IMR-90 (cell line): ENCODE measurements around the gene SET. TPM values are rescaled to one million over a fixed set of nuclear protein-coding genes. Genes with fewer than 3 reads are reported as not detected.

Experiments used
- ATAC-seq: fragments of 200-7000 bp; cut with Tn5 transposase; 2 replicates; pipeline ENCODE4 v1.9.1; 2020; ENCODE audit warnings: low read depth, mild to moderate bottlenecking, moderate library complexity
- BruUV-seq: library from RNA; stranded (reverse); fragments of 400-500 nt; replicated peaks from 2 replicates; lab custom pipeline; 2021; lab: Mats Ljungman, UMichigan
- CTCF ChIA-PET: fragments of 300-600 bp; formaldehyde crosslinking; extraction: SDS; loops from one replicate; lab custom pipeline; 2021; ENCODE audit warnings: antibody characterized with exemption; lab: Yijun Ruan, JAX
- POLR2A ChIA-PET: fragments of 300-600 bp; sonication (Branson Sonifier 250); formaldehyde crosslinking; loops from one replicate; lab custom pipeline; 2022; ENCODE audit warnings: antibody characterized with exemption; ENCODE audit not compliant: unreplicated experiment; lab: Charles Lee
- DNase-seq: peaks from one replicate; pipeline ENCODE4 v3.0.0; 2013
- H2AFZ ChIP-seq: replicated peaks from 2 replicates; pipeline ENCODE3; 2013; ENCODE audit warnings: low read length, mild to moderate bottlenecking; ENCODE audit not compliant: poor library complexity
- H2AK5ac ChIP-seq: 2 replicates; pipeline ENCODE4 v1.6.1; 2013; ENCODE audit warnings: low read depth, low read length, inconsistent platforms
- H2AK9ac ChIP-seq: replicated peaks from 2 replicates; pipeline ENCODE3; 2013; ENCODE audit warnings: mild to moderate bottlenecking, low read depth, low read length, moderate library complexity; ENCODE audit not compliant: poor library complexity
- H2BK120ac ChIP-seq: 2 replicates; pipeline ENCODE4 v1.6.1; 2013; ENCODE audit warnings: low read depth, low read length, inconsistent platforms
- H2BK15ac ChIP-seq: 3 replicates; pipeline ENCODE4 v1.6.1; 2013; ENCODE audit warnings: low read depth, low read length, inconsistent platforms
- H2BK20ac ChIP-seq: 2 replicates; pipeline ENCODE4 v1.6.1; 2013; ENCODE audit warnings: low read depth, mild to moderate bottlenecking, inconsistent platforms, low read length, moderate library complexity
- H2BK5ac ChIP-seq: 2 replicates; pipeline ENCODE4 v1.6.1; 2013; ENCODE audit warnings: mild to moderate bottlenecking, low read depth, low read length, inconsistent platforms; ENCODE audit not compliant: poor library complexity, severe bottlenecking
- H3K14ac ChIP-seq: replicated peaks from 2 replicates; pipeline ENCODE4 v1.6.1; 2013; ENCODE audit warnings: low read depth, low read length, inconsistent platforms
- H3K18ac ChIP-seq: 2 replicates; pipeline ENCODE4 v1.6.1; 2013; ENCODE audit warnings: low read depth, low read length, control low read depth
- H3K23ac ChIP-seq: 2 replicates; pipeline ENCODE4 v1.6.1; 2013; ENCODE audit warnings: low read depth, low read length, inconsistent platforms
- H3K27ac ChIP-seq: 2 replicates; pipeline ENCODE4 v1.5.1; 2013; ENCODE audit warnings: mild to moderate bottlenecking, control low read depth, low read length; ENCODE audit not compliant: insufficient read depth
- H3K27me3 ChIP-seq: 2 replicates; pipeline ENCODE4 v1.6.1; 2013; ENCODE audit warnings: low read length; ENCODE audit not compliant: control insufficient read depth, insufficient read depth
- H3K36me3 ChIP-seq: 2 replicates; pipeline ENCODE4 v1.6.1; 2013; ENCODE audit warnings: low read length, mixed read lengths; ENCODE audit not compliant: control insufficient read depth, insufficient read depth
- H3K4ac ChIP-seq: 2 replicates; pipeline ENCODE4 v1.6.1; 2013; ENCODE audit warnings: low read depth, low read length, inconsistent platforms
- H3K4me1 ChIP-seq: 2 replicates; pipeline ENCODE4 v1.6.1; 2013; ENCODE audit warnings: low read length, mixed read lengths; ENCODE audit not compliant: control insufficient read depth, insufficient read depth
- H3K4me2 ChIP-seq: 2 replicates; pipeline ENCODE4 v1.6.1; 2013; ENCODE audit warnings: low read depth, mild to moderate bottlenecking, control low read depth, low read length, moderate library complexity
- H3K4me3 ChIP-seq: 2 replicates; pipeline ENCODE4 v1.5.1; 2013; ENCODE audit warnings: low read depth, mild to moderate bottlenecking, control low read depth, low read length, moderate library complexity; ENCODE audit not compliant: insufficient read depth
- H3K56ac ChIP-seq: 2 replicates; pipeline ENCODE4 v1.6.1; 2013; ENCODE audit warnings: low read length, inconsistent platforms; ENCODE audit not compliant: insufficient read depth; ENCODE audit errors: extremely low read depth
- H3K79me1 ChIP-seq, 2 experiments: 2 replicates each; pipeline ENCODE4 v1.6.1; 2013; ENCODE audit warnings: low read length in 2 of 2, inconsistent platforms in 1 of 2, low read depth in 1 of 2
- H3K9ac ChIP-seq: 2 replicates; pipeline ENCODE4 v1.6.1; 2013; ENCODE audit warnings: low read depth, low read length, control low read depth
- H3K9me1 ChIP-seq: 2 replicates; pipeline ENCODE4 v1.6.1; 2013; ENCODE audit warnings: low read length, inconsistent platforms; ENCODE audit not compliant: insufficient read depth
- H3K9me3 ChIP-seq: 2 replicates; pipeline ENCODE4 v1.6.1; 2013; ENCODE audit warnings: low read length; ENCODE audit not compliant: control insufficient read depth, insufficient read depth
- H4K20me1 ChIP-seq: 2 replicates; pipeline ENCODE4 v1.6.1; 2013; ENCODE audit warnings: low read length, inconsistent platforms; ENCODE audit not compliant: insufficient read depth
- H4K5ac ChIP-seq: 2 replicates; pipeline ENCODE4 v1.6.1; 2013; ENCODE audit warnings: mild to moderate bottlenecking, low read depth, low read length, control low read depth
- H4K8ac ChIP-seq, 2 experiments: 2 replicates each; pipeline ENCODE4 v1.6.1; 2013; ENCODE audit warnings: low read depth in 2 of 2, low read length in 2 of 2, control low read depth in 1 of 2, inconsistent platforms in 1 of 2
- H4K91ac ChIP-seq: 2 replicates; pipeline ENCODE4 v1.6.1; 2013; ENCODE audit warnings: low read depth, low read length, inconsistent platforms; ENCODE audit not compliant: insufficient read depth
- BHLHE40 ChIP-seq: fragments of 150-350 bp; IDR thresholded peaks from 2 replicates; pipeline ENCODE4 v1.6.1; 2016; ENCODE audit warnings: mild to moderate bottlenecking, low read depth, low read length
- CEBPB ChIP-seq: IDR thresholded peaks from 2 replicates; pipeline ENCODE4 v1.6.1; 2012; ENCODE audit warnings: low read depth, low read length, improper control_type of control experiment
- MXI1 ChIP-seq: IDR thresholded peaks from 2 replicates; pipeline ENCODE4 v1.6.1; 2012; ENCODE audit warnings: low read depth, mild to moderate bottlenecking, low read length, moderate library complexity, borderline replicate concordance
- RCOR1 ChIP-seq: IDR thresholded peaks from 2 replicates; pipeline ENCODE4 v1.6.1; 2012; ENCODE audit warnings: mild to moderate bottlenecking, low read length, improper control_type of control experiment; ENCODE audit not compliant: insufficient replicate concordance
- RFX5 ChIP-seq: IDR thresholded peaks from 2 replicates; pipeline ENCODE4 v1.8.0; 2012; ENCODE audit warnings: low read depth, mild to moderate bottlenecking, low read length, moderate library complexity
- SMC3 ChIP-seq: fragments of 150-350 bp; IDR thresholded peaks from 2 replicates; pipeline ENCODE4 v1.6.1; 2016; ENCODE audit warnings: low read depth, mild to moderate bottlenecking, antibody characterized with exemption, low read length, moderate library complexity
- WGBS, 2 experiments: methylation state at CpG; one replicate each; pipeline versions ENCODE4 v1.1.5 to v1.1.7; 2013; ENCODE audit warnings: missing lambda C conversion rate in 2 of 2; ENCODE audit not compliant: insufficient read length in 1 of 2; ENCODE audit errors: extremely low coverage in 2 of 2; 5-methylcytosine and 5-hydroxymethylcytosine counted together
- dilution Hi-C: fragments of 300-500 bp; cut with HindIII; formaldehyde crosslinking; loops from one replicate; pipeline ENCODE4 v1.14.3; 2018; ENCODE audit warnings: low sequenced_read_pairs; ENCODE audit not compliant: unreplicated experiment
- in situ Hi-C: fragments of 300-500 bp; cut with MboI; formaldehyde crosslinking; loops from 3 replicates; pipeline ENCODE4 v1.14.3; 2019; ENCODE audit warnings: low sequenced_read_pairs, inconsistent platforms, mixed read lengths
- intact Hi-C: fragments of 100-400 bp; cut with micrococcal nuclease; formaldehyde crosslinking; loops from 2 replicates; pipeline ENCODE4 v1.10.0; 2022
- polyA plus RNA-seq, 3 experiments: library from polyadenylated mRNA; depleted of rRNA; stranded (reverse); fragments of >200 nt; gene quantifications; 2 replicates each; pipeline ENCODE4 v1.2.3, GENCODE V29; 2012; ENCODE audit warnings: low replicate concordance in 1 of 3
- total RNA-seq: library from RNA; depleted of rRNA; stranded (reverse); fragments of >200 nt; gene quantifications from 2 replicates; pipeline ENCODE4 v1.2.3, GENCODE V29; 2012
- TF ChIP-seq, protein P1 (sequence below): fragments of 150-350 bp; IDR thresholded peaks from 2 replicates; pipeline ENCODE4 v1.6.1; 2016; ENCODE audit warnings: low read depth, mild to moderate bottlenecking, low read length, moderate library complexity, borderline replicate concordance

SET gene
- total and polyA plus RNA-seq, 2 of the 4 experiments (the other 2 are of a cell fraction), result 104 to 182 TPM

- H2AK9ac ChIP-seq, result no peak overlapping the region
- H3K14ac ChIP-seq, result no peak overlapping the region
- H4K20me1 ChIP-seq, result peaks cover 5% of the 10 kb centered on the region; the same call in 1 of the 2 replicates
- no peak for DNase-seq
- H3K23ac ChIP-seq, result no peak overlapping the region
- no peak overlapping the region for H2AFZ ChIP-seq
- no TSS peak for BruUV-seq
- H4K8ac ChIP-seq, result no peak overlapping the region
- CTCF ChIA-PET, result no interaction called here
- H4K91ac ChIP-seq, result no peak overlapping the region
- no peak overlapping the region for H2BK15ac ChIP-seq
- in situ Hi-C loops (no loop called here), intact Hi-C loops (loop anchor here (10.0 kb wide), 1 partner anchor 122 kb away; no protein-coding TSS in a partner anchor), dilution Hi-C loops (no loop called here)
- no peaks in the 10 kb centered on the region for H3K9me3 ChIP-seq
- peaks cover 11% of the 10 kb centered on the region for H3K9me1 ChIP-seq
- H3K36me3 ChIP-seq, result peaks cover 22% of the 10 kb centered on the region
- no peak overlapping the region for H2BK5ac ChIP-seq
- no peak overlapping the region for H4K5ac ChIP-seq
- H2AK5ac ChIP-seq, result no peak overlapping the region
- peaks cover 10 to 34% of the 10 kb centered on the region in 2 experiments; a peak in 3 of 4 replicates for H3K79me1 ChIP-seq
- no peak overlapping the region for H3K4ac ChIP-seq
- ATAC-seq, result peak; percentile 9; the same call in 1 of the 2 replicates
- TF ChIP-seq RFX5 (no peak), BHLHE40 (no peak), CEBPB (no peak), RCOR1 (no peak), SMC3 (no peak), MXI1 (no peak)
- TF ChIP-seq, protein P1, sequence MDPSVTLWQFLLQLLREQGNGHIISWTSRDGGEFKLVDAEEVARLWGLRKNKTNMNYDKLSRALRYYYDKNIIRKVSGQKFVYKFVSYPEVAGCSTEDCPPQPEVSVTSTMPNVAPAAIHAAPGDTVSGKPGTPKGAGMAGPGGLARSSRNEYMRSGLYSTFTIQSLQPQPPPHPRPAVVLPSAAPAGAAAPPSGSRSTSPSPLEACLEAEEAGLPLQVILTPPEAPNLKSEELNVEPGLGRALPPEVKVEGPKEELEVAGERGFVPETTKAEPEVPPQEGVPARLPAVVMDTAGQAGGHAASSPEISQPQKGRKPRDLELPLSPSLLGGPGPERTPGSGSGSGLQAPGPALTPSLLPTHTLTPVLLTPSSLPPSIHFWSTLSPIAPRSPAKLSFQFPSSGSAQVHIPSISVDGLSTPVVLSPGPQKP, result no peak
- no peak overlapping the region for H3K4me3 ChIP-seq
- WGBS, 2 experiments, result 80% methylated on average over 1 of the region's 8 CpGs; no CpG with 5 or more reads in 1 of the 2 experiments
- H3K18ac ChIP-seq, result no peak overlapping the region
- H3K27ac ChIP-seq, result no peak overlapping the region
- no peaks in the 10 kb centered on the region for H3K4me1 ChIP-seq
- H3K27me3 ChIP-seq, result no peaks in the 10 kb centered on the region
- POLR2A ChIA-PET, result no interaction called here
- H2BK20ac ChIP-seq, result no peak overlapping the region
- H3K56ac ChIP-seq, result no peak overlapping the region
- no peak overlapping the region for H2BK120ac ChIP-seq
- no peak overlapping the region for H3K9ac ChIP-seq
- H3K4me2 ChIP-seq, result no peak overlapping the region
Measured at GRCh38 chr9:128696923-128697707, 8.1 kb downstream of the SET start.
